Stimulated activated CD8-positive, alpha-beta memory T cell treated with anti-CD3 and anti-CD28 coated beads, Interleukin-7, amount 100 ng/mL, for 1 hour (primary cell): ENCODE data around the gene OR2F1.

Source experiments
- DNase-seq, 2 donors: peaks; one replicate each; pipeline ENCODE4 v3.0.0-alpha.2; 2020; ENCODE audit warnings: low read depth in 2 of 2

The OR2F1 gene

GRCh38 chr7:143954135-143954534, 509 bp upstream of the OR2F1 start:
- no peak for DNase-seq

DNA sequence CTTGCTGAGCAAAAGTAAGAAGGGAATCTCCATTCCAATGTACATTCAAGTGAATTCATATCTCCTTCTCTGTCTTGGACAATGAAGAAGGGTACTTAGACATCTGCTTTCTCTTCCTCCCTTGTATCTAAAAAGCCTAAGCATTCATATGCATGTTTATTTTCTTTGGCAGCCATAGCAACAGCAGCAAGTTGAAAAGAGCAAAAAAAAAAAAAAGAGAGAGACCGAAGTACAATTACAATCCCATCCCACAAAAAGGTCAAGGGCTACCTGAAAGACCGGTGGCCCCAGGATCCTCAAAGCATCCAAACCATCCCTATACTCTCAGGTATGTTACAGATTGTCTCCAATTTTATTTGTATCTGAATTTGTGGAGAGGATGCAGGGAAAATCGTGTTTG, 4.1 kb downstream of the OR2F1 start:
- no peak for DNase-seq

GRCh38 chr7:143960813-143961610, 6.4 kb downstream of the OR2F1 start:
- no peak for DNase-seq

DNA sequence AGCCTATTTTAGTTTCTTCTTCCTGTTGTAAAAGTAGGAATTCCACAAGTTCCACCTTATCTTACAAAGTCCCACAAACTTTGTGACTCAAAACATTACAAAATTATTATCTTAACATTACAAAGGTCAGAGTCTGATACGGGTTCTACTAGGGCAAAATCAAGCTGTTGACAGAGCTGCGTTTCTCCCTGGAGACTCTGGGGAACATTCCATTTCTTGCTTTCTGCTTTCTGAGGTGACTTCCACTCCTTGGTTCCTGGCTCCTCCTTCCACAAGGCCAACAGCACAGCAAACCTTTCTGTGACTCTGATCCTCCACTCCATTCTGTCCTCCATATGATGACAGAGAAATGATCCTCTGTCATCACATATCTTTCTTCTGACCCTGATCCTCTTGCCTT, 10.6 kb downstream of the OR2F1 start:
- no peak for DNase-seq

DNA sequence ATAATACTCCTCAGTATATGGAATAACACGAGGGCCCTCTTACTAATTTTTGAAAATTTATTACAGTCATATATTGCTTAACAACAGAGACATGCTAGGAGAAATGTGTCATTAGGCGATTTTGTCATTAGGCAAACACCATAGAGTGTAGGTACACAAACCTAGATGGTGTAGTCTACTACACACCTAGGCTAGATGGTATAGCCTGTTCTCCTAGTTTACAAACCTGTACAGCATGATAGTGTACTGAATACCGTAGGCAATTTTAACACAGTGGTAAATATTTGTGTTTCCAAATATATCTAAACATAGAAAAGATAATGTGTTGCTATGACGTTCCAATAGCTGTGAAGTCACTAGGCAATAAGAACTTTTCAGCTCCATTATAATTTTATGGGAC, 12.8 kb downstream of the OR2F1 start:
- DNase-seq: no peak

- no peak for DNase-seq
These were observed 19.3 kb downstream of the OR2F1 start for GRCh38 chr7:143973870-143974416.

GRCh38 chr7:143974459-143974858, 19.8 kb downstream of the OR2F1 start:
- no peak for DNase-seq

DNA sequence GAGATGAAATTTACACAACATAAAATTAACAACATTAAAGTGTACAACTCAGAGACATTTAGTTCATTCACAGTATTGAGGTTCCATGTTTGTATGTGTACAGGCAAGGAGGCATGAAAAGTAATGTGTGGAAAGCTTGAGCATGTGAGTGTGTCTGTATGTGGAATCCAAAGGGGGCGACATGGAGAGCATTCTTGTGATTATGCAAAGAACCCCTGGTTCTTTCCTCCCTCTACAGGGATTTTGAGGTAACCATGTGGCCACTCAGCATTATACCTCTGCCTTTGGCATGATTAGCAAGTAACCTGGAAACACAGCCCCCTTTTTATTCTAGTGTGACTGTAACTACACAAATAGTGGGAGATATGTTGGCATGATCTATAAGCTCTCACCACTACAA, 21.0 kb downstream of the OR2F1 start:
- DNase-seq: no peak

GRCh38 chr7:143978585-143978984, 23.9 kb downstream of the OR2F1 start:
- no peak for DNase-seq

- DNase-seq: no peak
These were observed 24.7 kb downstream of the OR2F1 start for GRCh38 chr7:143979359-143979758.

GRCh38 chr7:143979998-143980397, 25.4 kb downstream of the OR2F1 start:
- DNase-seq: no peak

DNA sequence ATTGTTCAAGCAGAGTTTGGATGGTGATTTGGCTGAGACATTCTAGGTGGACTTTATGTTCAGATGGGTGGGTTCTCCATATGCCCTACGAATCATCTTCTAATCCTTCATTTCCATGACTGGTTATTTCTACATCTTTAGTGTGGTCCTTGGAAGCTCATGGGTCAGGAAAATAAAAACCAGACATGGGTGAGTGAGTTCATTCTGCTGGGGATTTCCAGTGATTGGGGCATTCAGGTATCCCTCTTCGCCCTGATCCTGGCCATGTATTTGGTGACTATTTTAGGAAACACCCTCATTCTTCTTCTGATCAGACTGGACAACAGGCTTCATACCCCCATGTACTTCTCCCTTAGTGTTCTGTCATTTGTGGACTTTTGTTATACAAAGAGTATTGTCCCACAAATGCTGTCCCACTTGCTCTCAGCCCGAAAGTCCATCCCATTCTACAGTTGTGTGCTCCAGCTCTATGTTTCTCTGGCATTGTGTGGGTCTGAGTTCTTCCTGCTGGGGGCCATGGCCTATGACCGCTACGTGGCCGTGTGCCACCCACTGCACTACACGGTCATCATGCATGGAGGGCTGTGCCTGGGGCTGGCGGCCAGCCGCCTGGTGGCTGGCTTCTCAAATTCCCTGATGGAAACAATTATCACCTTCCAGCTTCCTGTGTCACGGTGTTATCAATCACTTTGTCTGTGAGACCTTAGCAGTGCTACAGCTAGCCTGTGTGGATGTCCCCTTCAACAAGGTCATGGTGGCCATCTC, 26.3 kb downstream of the OR2F1 start:
- no peak for DNase-seq

DNA sequence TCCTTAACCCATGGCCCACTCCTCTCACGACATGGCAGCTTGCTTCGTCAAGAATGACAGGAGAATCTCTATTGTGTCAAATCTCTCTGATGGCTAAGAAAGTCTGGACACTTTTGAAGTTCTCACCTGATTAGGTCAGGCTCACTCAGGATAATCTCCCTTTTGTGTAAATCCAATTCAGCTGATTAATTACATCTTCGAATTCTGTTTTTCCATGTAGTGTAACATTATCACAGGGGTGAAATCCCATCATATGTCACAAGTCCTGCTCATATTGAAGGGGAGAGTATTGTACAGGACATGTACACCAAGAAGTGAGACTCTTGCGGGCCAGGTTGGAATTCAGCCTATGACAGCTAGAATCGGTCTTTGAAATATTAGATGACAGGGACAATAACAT, 29.3 kb downstream of the OR2F1 start:
- no peak for DNase-seq

DNA sequence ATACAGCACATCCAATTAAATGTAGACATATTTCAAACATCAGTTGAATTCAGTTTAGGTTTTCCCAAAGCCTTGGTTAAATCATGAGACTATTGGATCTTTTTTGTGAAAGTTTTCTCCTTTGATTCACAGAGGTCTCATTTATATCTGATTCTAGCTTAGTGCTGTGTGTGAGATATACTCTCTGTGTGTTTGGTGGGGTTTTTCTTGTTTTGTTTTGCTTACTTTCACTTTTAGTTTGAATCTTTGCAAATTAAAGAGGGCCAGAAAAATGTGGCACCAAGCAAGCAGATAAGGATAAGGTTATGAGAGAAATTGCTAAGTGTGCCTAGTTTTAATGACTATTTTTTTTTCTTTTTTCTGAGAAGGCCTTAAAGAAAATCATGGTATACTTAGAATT, 32.9 kb downstream of the OR2F1 start:
- DNase-seq: no peak

GRCh38 chr7:143988976-143989745, 34.5 kb downstream of the OR2F1 start:
- DNase-seq: no peak

- no peak for DNase-seq
These were observed 38.0 kb downstream of the OR2F1 start for GRCh38 chr7:143992670-143993069.

- no peak for DNase-seq
These were observed 39.3 kb downstream of the OR2F1 start for GRCh38 chr7:143993924-143994323.

GRCh38 chr7:144000020-144000419, 45.4 kb downstream of the OR2F1 start, which contains the start of gene OR6B1:
OR6B1 (plus strand) TSS chr7:144000320; CDS start chr7:144003997, 3,677 bp downstream.
- no peak for DNase-seq

- no peak for DNase-seq
These were observed 46.9 kb downstream of the OR2F1 start for GRCh38 chr7:144001543-144001942.

DNA sequence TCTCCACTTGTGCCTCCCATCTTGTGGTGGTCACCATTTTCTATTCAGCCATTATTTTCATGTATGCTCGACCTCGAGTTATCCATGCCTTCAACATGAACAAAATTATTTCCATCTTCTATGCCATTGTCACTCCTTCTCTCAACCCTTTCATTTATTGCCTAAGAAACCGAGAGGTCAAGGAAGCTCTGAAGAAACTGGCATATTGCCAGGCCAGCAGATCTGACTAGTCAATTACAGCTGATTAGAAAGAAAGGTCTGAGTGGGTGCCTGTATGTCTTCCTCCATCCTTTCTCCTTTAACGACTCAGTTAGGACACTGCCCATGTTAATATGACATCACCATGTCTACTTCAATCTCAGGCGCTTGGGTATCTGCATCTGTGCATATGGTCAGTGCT, 50.1 kb downstream of the OR2F1 start:
- no peak for DNase-seq

GRCh38 chr7:144006029-144006691, 51.5 kb downstream of the OR2F1 start:
- no peak for DNase-seq

- DNase-seq: no peak
These were observed 52.0 kb downstream of the OR2F1 start for GRCh38 chr7:144006692-144007042.
